A204.1 (cell line): ENCODE data around the gene NAMPT.
"Not testable (repeated sequence)": the region's sequence is repeated elsewhere in the genome, so short reads cannot be mapped to it uniquely, and the experiment has no call there.

Experiments
- FAIRE-seq: peaks from 2 replicates; lab custom pipeline; 2012; peaks lifted over from hg19 to GRCh38; lab: Jason Lieb, UNC

The NAMPT gene

GRCh38 chr7:106224797-106225196, 60.0 kb downstream of the NAMPT start:
- no peak for FAIRE-seq

GRCh38 chr7:106223156-106223555, 61.6 kb downstream of the NAMPT start:
- FAIRE-seq: no peak

GRCh38 chr7:106222545-106222944, 62.2 kb downstream of the NAMPT start:
- FAIRE-seq: no peak

GRCh38 chr7:106220307-106220706, 64.5 kb downstream of the NAMPT start:
- FAIRE-seq: no peak

GRCh38 chr7:106219170-106219569, 65.6 kb downstream of the NAMPT start:
- no peak for FAIRE-seq

GRCh38 chr7:106218546-106218945, 66.2 kb downstream of the NAMPT start:
- FAIRE-seq: no peak

GRCh38 chr7:106216923-106217542, 67.8 kb downstream of the NAMPT start:
- no peak for FAIRE-seq

- no peak for FAIRE-seq
Observed at GRCh38 chr7:106216517-106216922, 68.3 kb downstream of the NAMPT start.

- FAIRE-seq: no peak
Observed at GRCh38 chr7:106215868-106216516, 68.8 kb downstream of the NAMPT start.

GRCh38 chr7:106208944-106209343, 75.8 kb downstream of the NAMPT start:
- FAIRE-seq: not testable (repeated sequence)

GRCh38 chr7:106206826-106207541, 77.8 kb downstream of the NAMPT start:
- FAIRE-seq: no peak

GRCh38 chr7:106205621-106206222, 79.1 kb downstream of the NAMPT start:
- no peak for FAIRE-seq

GRCh38 chr7:106203473-106203872, 81.3 kb downstream of the NAMPT start:
- no peak for FAIRE-seq

- FAIRE-seq: no peak
Observed at GRCh38 chr7:106201164-106201563, 83.6 kb downstream of the NAMPT start.

GRCh38 chr7:106199813-106200364, 84.9 kb downstream of the NAMPT start:
- no peak for FAIRE-seq

GRCh38 chr7:106199024-106199423, 85.8 kb downstream of the NAMPT start:
- FAIRE-seq: no peak
